Spleen (tissue), 11 donors: ENCODE measurements around the gene GRB10. TPM values are rescaled to one million over a fixed set of nuclear protein-coding genes. Genes with fewer than 3 reads are reported as not detected.

Experiments
- DNase-seq: peaks from one replicate; pipeline ENCODE4 v3.0.0-alpha.2; 2020
- H3K27ac ChIP-seq, 8 donors: fragments of 200-600 bp; sonication (generic) in 7 of 8; 1 replicate in 4 of 8; 2 replicates in 4 of 8; pipeline versions ENCODE4 v1.5.0 to v1.8.0; 2016 to 2021; ENCODE audit warnings: inconsistent platforms in 4 of 8, mild to moderate bottlenecking in 4 of 8, moderate library complexity in 1 of 8
- H3K27me3 ChIP-seq, 7 donors: fragments of 200-600 bp; sonication (generic) in 6 of 7; replicated peaks in 1 of 7; 1 replicate in 4 of 7; 2 replicates in 3 of 7; pipeline versions ENCODE4 v1.5.0 to v1.8.0; 2016 to 2021; ENCODE audit warnings: inconsistent platforms in 3 of 7, mild to moderate bottlenecking in 1 of 7
- H3K36me3 ChIP-seq, 6 donors: fragments of 200-600 bp; sonication (generic) in 5 of 6; 1 replicate in 4 of 6; 2 replicates in 2 of 6; pipeline versions ENCODE4 v1.5.0 to v1.8.0; 2016 to 2021; ENCODE audit warnings: inconsistent platforms in 2 of 6
- H3K4me1 ChIP-seq, 6 donors: fragments of 200-600 bp; sonication (generic) in 5 of 6; 1 replicate in 3 of 6; 2 replicates in 3 of 6; pipeline versions ENCODE4 v1.5.0 to v1.8.0; 2016 to 2021; ENCODE audit warnings: inconsistent platforms in 3 of 6
- H3K4me3 ChIP-seq, 8 donors: fragments of 200-600 bp; sonication (generic) in 7 of 8; 1 replicate in 4 of 8; 2 replicates in 4 of 8; pipeline versions ENCODE4 v1.5.0 to v1.8.0; 2016 to 2021; ENCODE audit warnings: inconsistent platforms in 4 of 8, mild to moderate bottlenecking in 4 of 8, moderate library complexity in 2 of 8
- H3K9me3 ChIP-seq, 8 donors: fragments of 200-600 bp; sonication (generic) in 7 of 8; 1 replicate in 4 of 8; 2 replicates in 4 of 8; pipeline versions ENCODE4 v1.5.0 to v1.8.0; 2016 to 2021; ENCODE audit warnings: inconsistent platforms in 4 of 8
- CTCF ChIP-seq, 11 experiments: fragments of 200-600 bp in 7 of 11; fragments of 450-650 bp in 4 of 11; sonication (generic) in 4 of 11; IDR thresholded peaks in 8 of 11; conservative IDR thresholded peaks in 3 of 11; 1 replicate in 7 of 11; 2 replicates in 4 of 11; pipeline versions ENCODE4 v1.4.0 to v1.8.0; 2016 to 2021; ENCODE audit warnings: antibody characterized with exemption in 11 of 11, inconsistent platforms in 4 of 11, mild to moderate bottlenecking in 1 of 11
- POLR2A ChIP-seq, 3 donors: fragments of 450-650 bp; IDR thresholded peaks; one replicate each; pipeline ENCODE4 v1.5.1; 2017; ENCODE audit warnings: antibody characterized with exemption in 3 of 3, mild to moderate bottlenecking in 1 of 3
- POLR2AphosphoS5 ChIP-seq, 3 donors: sonication (generic); formaldehyde crosslinking; IDR thresholded peaks; one replicate each; pipeline ENCODE4 v1.5.1; 2017; ENCODE audit warnings: antibody characterized with exemption in 3 of 3
- WGBS, 5 donors: extraction: QIAGEN DNeasy Blood & Tissue Kit in 3 of 5; methylation state at CpG; one replicate each; pipeline versions ENCODE4 v1.1.5 to v1.1.7; 2013 to 2018; 5-methylcytosine and 5-hydroxymethylcytosine counted together
- intact Hi-C: fragments of 100-400 bp; cut with DNase I; formaldehyde crosslinking; loops from one replicate; pipeline ENCODE4 v1.15.0; 2023; ENCODE audit warnings: low total_unique reads
- polyA plus RNA-seq, 3 donors: library from polyadenylated mRNA; stranded (reverse); fragments of 200-250 nt; gene quantifications; one replicate each; pipeline ENCODE4 v1.2.1, GENCODE V29; 2013
- total RNA-seq, 7 donors: library from RNA; depleted of rRNA in 3 of 7; stranded (reverse); fragments of >200 nt in 3 of 7; fragmentation: NEBNext Ultra II Directional in 4 of 7; extraction: Animal tissue kit (Norgen Biotek cat#: 25700) in 4 of 7; gene quantifications; one replicate each; pipeline versions ENCODE4 v1.1.0 to v1.2.1, GENCODE V29; 2016 to 2021
- donor health status: healthy with polysubstance abuse.
- donor health status: DM: no; HTN: no; CAD: no; lungs with moderate emphysema.
- donor health status: DM: no; HTN: no; CAD: no.
- donor health status: Bipolar disorder and iron deficiency.
- donor health status: healthy.
- donor health status: DM: no; HTN: no; CAD: no.
- donor health status: DM: yes; HTN: yes; CAD: no.

Gene GRB10
- total and polyA plus RNA-seq, 10 donors, result 11.3 to 159 (median 115) TPM

- no peak for DNase-seq
- Histone ChIP-seq H3K36me3 (peaks cover 0 to 80% (median 0%) of the 10 kb centered on the region in 6 donors), H3K4me1 (peaks cover 0 to 13% (median 0%) of the 10 kb centered on the region in 6 donors), H3K27me3 (no peaks in the 10 kb centered on the region), H3K4me3 (no peak overlapping the region), H3K27ac (no peak overlapping the region), H3K9me3 (no peaks in the 10 kb centered on the region)
- intact Hi-C loops, result no loop called here
- 81 to 96% (median 92%) methylated on average over 5 of the region's 5 CpGs for WGBS, 5 donors
- TF ChIP-seq CTCF (IDR thresholded peaks at IDR 0.05 in 8 of 11, conservative IDR thresholded peaks at IDR 0.05 in 3 of 11) (no peak), POLR2A (IDR thresholded peaks at IDR 0.05) (no peak), POLR2AphosphoS5 (IDR thresholded peaks at IDR 0.05) (no peak)
Measured at GRCh38 chr7:50625360-50625759, 157.3 kb downstream of the GRB10 start.

GRCh38 chr7:50622821-50623220, 159.9 kb downstream of the GRB10 start:
- no peaks in the 10 kb centered on the region for H3K27me3 ChIP-seq
- no peak for TF ChIP-seq POLR2AphosphoS5 (IDR thresholded peaks at IDR 0.05)
- TF ChIP-seq POLR2A (IDR thresholded peaks at IDR 0.05), result no peak
- no peak for TF ChIP-seq CTCF (IDR thresholded peaks at IDR 0.05 in 8 of 11, conservative IDR thresholded peaks at IDR 0.05 in 3 of 11)
- intact Hi-C loops, result no loop called here
- 72 to 94% (median 86%) methylated on average over 2 of the region's 2 CpGs for WGBS, 5 donors
- peaks cover 0 to 4% (median 0%) of the 10 kb centered on the region in 6 donors for H3K4me1 ChIP-seq
- H3K9me3 ChIP-seq, result no peaks in the 10 kb centered on the region
- peak overlapping the region in 1 of 8 donors; percentile 3 for H3K27ac ChIP-seq
- peaks cover 0 to 81% (median 0%) of the 10 kb centered on the region in 6 donors for H3K36me3 ChIP-seq
- H3K4me3 ChIP-seq, result no peak overlapping the region
- no peak for DNase-seq

GRCh38 chr7:50621973-50622490, 160.7 kb downstream of the GRB10 start:
- 65 to 87% (median 83%) methylated on average over 11 of the region's 11 CpGs for WGBS, 5 donors
- Histone ChIP-seq H3K4me1 (peaks cover 0 to 4% (median 0%) of the 10 kb centered on the region in 6 donors), H3K9me3 (no peaks in the 10 kb centered on the region), H3K27ac (peak overlapping the region in 1 of 8 donors; percentile 27), H3K4me3 (no peak overlapping the region), H3K36me3 (peaks cover 0 to 81% (median 4%) of the 10 kb centered on the region in 6 donors), H3K27me3 (no peaks in the 10 kb centered on the region)
- TF ChIP-seq POLR2A (IDR thresholded peaks at IDR 0.05), result no peak
- TF ChIP-seq POLR2AphosphoS5 (IDR thresholded peaks at IDR 0.05), result peak in 1 of 3 donors; percentile 32
- no peak for TF ChIP-seq CTCF (IDR thresholded peaks at IDR 0.05 in 8 of 11, conservative IDR thresholded peaks at IDR 0.05 in 3 of 11)
- intact Hi-C loops, result no loop called here
- DNase-seq, result no peak

GRCh38 chr7:50621206-50621605, 161.5 kb downstream of the GRB10 start:
- no peak overlapping the region for H3K27ac ChIP-seq
- no peak overlapping the region for H3K4me3 ChIP-seq
- DNase-seq, result no peak
- no peaks in the 10 kb centered on the region for H3K9me3 ChIP-seq
- no peaks in the 10 kb centered on the region for H3K27me3 ChIP-seq
- TF ChIP-seq POLR2A (IDR thresholded peaks at IDR 0.05), result no peak
- no peak for TF ChIP-seq CTCF (IDR thresholded peaks at IDR 0.05 in 8 of 11, conservative IDR thresholded peaks at IDR 0.05 in 3 of 11)
- TF ChIP-seq POLR2AphosphoS5 (IDR thresholded peaks at IDR 0.05), result no peak
- WGBS, 5 donors, result 63 to 87% (median 85%) methylated on average over 7 to 8 of the region's 8 CpGs
- peaks cover 0 to 81% (median 8%) of the 10 kb centered on the region in 6 donors for H3K36me3 ChIP-seq
- peaks cover 0 to 4% (median 0%) of the 10 kb centered on the region in 6 donors for H3K4me1 ChIP-seq
- intact Hi-C loops, result no loop called here
